GM12872 (cell line): ENCODE results near the gene B3GAT2.

ENCODE experiments used
- TF ChIP-seq, protein P1 (sequence below): IDR thresholded peaks from 3 replicates; pipeline ENCODE4 v1.5.1; 2011; ENCODE audit warnings: low read depth, mild to moderate bottlenecking, low read length, moderate library complexity; ENCODE audit not compliant: insufficient read depth

The B3GAT2 gene, protein sequence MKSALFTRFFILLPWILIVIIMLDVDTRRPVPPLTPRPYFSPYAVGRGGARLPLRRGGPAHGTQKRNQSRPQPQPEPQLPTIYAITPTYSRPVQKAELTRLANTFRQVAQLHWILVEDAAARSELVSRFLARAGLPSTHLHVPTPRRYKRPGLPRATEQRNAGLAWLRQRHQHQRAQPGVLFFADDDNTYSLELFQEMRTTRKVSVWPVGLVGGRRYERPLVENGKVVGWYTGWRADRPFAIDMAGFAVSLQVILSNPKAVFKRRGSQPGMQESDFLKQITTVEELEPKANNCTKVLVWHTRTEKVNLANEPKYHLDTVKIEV

DNA sequence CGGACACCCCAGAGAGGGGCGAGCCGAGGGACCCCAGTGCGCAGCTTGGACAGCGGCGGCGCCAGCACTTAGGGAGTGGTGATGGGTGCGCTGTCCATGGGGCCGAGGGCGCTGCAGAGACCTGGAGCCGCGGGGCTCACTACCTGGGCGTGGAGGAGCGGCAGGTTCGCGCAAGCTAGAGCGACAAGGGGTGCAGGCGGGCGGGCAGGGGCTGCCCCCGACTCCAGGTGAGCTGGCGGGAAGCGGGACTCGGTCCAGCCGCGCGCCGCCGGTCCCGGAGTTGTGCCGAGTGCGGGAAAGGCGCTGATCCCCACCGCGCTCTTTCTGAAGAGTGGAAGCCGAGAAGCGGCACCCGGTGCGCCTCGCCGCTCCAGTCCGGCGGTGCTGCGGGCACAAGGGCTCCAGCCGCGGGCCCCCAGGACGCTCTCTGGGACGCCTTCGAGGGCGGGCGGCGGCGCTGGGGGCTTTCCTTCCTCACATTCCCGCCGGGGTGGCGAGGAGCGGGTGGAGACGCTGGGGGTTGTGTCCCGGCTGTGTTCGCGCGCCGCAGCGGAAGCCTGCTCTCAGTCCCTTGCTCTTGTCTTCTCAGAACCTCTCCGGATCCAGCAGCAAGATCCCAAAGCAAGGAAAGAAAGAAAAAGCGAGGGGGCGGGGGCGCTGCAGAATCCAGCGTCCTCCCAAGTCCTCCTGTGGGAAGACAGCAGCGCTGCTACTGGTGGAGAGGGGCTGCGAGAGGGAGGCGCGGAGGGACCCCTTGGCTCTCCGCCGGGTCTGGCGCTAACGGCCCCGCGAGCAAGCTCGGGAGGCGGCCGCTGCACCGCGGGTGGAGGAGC lies at the start of gene B3GAT2:
Gene B3GAT2 (minus strand): TSS at position 610 of the 833 bp plus-strand sequence. CDS start 631 bp downstream, outside the sequence.
- TF ChIP-seq, protein P1, sequence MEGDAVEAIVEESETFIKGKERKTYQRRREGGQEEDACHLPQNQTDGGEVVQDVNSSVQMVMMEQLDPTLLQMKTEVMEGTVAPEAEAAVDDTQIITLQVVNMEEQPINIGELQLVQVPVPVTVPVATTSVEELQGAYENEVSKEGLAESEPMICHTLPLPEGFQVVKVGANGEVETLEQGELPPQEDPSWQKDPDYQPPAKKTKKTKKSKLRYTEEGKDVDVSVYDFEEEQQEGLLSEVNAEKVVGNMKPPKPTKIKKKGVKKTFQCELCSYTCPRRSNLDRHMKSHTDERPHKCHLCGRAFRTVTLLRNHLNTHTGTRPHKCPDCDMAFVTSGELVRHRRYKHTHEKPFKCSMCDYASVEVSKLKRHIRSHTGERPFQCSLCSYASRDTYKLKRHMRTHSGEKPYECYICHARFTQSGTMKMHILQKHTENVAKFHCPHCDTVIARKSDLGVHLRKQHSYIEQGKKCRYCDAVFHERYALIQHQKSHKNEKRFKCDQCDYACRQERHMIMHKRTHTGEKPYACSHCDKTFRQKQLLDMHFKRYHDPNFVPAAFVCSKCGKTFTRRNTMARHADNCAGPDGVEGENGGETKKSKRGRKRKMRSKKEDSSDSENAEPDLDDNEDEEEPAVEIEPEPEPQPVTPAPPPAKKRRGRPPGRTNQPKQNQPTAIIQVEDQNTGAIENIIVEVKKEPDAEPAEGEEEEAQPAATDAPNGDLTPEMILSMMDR: no peak

DNA sequence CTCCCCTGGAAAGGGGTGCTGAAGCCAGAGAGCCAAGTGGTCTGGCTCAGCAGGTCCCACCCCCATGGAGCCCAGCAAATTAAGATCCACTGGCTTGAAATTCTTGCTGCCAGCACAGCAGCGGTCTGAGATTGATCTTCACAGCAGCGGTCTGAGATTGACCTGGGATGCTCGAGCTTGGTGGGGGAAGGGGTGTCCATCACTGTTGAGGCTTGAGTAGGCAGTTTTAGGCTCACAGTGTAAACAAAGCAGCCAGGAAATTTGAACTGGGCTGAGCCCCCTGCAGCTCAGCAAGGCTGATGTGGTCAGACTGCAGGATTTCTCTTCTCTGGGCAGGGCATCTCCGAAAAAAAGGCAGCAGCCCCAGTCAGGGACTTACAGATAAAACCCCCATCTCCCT lies 41.3 kb upstream of the B3GAT2 start:
- TF ChIP-seq, protein P1: no peak

DNA sequence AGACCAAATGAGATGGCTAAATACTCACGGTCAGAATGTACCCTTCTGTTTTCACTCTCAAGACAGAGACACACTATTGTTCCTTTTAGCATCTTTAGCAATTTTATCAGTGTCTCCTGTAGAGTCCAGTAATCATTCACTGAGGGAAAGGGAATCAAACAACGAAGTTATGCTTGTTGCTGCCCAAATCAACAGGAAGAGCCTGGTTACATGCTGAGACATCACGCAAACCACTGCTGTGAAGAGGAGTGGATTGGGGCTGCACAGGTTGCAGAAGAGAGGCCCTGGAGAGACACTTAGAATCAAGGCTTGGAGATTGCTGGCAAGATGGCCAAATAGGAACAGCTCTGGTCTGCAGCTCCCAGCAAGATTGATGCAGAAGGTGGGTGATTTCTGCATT lies 40.5 kb upstream of the B3GAT2 start:
- TF ChIP-seq, protein P1: no peak

DNA sequence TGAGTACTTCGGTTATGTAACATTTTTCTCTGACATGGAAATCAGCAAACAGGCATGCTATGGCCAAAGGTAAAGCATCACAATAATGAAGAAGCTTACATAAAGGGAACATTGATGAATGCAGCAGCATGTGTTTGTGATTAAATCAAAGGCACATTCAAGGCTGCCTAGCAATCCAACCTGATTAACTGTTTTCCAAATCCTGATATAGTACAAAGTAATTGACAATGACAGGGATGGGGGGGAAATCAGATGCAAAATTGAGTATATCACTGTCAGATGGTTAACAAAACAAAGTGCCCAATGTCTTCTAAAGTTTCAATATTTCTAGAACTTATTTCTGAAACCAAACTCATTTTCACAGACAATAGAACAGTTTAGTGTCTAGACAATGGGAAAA lies 39.2 kb upstream of the B3GAT2 start:
- TF ChIP-seq, protein P1: no peak

DNA sequence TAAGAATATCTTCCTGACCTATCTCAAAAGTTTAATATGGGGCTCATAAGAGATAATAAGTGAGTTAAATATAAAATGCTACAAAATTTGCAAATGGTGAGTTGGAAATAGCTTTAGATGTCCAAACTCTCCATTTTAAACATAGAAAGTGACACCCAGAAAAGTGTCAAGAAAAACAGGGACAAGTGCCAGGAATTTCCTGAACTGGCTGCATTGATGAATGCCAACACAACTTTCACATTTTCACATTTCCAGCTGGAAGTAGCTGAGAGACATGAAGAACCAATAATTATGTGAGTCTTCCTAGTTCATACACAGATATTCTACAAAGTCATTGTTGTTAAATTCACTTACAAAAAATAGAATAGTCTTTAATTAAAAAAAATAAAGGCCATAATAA lies 38.6 kb upstream of the B3GAT2 start:
- TF ChIP-seq, protein P1: no peak

DNA sequence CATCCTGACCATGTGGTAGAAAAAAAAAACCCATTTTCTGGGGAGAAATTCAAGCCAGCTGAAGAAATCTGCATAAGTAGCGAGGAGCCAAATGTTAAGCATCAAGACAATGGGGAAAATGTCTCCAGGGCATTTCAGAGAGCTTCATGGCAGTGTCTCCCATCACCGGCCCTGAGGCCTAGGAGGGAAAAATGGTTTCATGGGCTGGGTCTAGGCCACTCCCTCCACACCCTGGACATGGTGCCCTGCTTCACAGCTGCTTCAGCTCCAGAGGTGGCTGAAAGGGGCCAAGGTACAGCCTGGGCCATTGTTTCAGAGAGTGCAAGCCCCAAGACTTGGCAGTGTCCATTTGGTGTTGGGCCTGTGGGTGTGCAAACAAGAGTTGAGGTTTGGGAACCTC lies 34.4 kb upstream of the B3GAT2 start:
- TF ChIP-seq, protein P1: no peak

DNA sequence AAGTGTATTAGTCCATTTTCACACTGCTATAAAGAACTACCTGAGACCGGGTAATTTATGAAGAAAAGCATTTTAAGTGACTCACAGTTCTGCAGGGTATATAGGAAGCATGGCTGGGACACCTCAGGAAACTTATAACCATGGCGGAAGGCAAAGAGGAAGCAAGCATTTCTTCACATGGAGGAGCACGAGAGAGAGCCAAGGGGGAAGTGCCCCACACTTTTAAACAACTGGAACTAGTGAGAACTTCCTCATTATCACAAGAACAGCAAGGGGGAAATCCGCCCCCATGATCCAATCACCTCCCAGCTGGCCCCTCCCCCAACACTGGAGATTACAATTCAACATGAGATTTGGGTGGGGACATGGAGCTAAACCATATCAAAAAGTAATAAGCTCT lies 28.3 kb upstream of the B3GAT2 start:
- TF ChIP-seq, protein P1: no peak
